ENCODE measurements around the gene TMEM218.

TMEM218 gene

DNA sequence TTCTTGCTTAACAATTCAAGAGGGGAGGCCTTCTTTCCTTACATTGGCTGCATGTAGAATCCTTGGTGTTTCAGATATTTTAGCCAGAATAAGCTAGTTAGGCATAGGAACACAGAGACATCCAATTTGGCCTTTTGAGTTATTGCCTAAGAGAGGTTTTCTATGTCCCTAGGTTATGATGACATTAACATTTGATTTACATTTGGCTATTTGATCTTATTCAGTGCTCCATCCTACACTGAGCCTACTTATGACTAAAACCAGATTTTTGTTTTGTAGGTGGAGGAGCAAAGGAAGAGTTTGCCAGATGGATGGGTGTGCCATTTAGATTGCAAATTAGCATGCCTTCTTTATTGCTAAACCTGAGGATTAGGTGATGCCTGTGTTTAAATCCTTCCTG is 59.4 kb downstream of the TMEM218 start:
- no peak for TF ChIP-seq ZNF274 (IDR thresholded peaks at IDR 0.05; ENCODE audit: low read depth, low read length)
- no peak overlapping the region for H3K4me3 ChIP-seq (ENCODE audit: low read length)

DNA sequence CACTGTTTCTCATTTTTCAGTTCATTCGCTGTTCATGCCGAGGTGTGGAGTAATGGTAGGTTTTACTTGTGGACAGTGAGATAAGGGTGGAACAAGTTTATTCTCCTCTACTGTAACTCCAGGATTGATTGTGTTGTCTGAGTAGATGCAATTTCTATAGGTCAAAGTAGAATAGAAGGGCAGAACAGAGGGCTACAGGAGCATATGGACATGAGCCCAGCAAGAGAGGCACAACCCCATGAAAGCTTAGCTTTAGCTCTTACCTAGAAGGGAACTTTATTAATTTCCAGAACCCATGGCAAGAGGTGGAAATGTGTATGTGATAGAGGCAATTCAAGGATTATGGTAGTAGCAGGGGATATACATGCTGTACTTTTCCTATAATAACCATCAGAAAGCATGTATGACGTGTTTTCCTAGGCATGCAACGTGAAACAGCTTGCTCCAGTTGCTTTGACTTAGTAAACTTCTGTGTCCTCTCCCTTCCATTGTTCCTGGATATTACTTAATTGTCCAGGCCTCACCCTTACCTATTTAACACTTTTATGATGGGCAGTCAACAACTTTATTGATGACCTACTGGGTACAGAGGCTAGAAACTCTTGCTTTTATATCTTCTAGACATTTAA is 62.1 kb downstream of the TMEM218 start:
- H3K4me3 ChIP-seq (ENCODE audit: low read length): no peak overlapping the region
- no peak for TF ChIP-seq ZNF274 (IDR thresholded peaks at IDR 0.05; ENCODE audit: low read depth, low read length)

Data from GM08714 (cell line).